ENCODE data around the gene PCCB.

GRCh38 chr3:136351905-136352304 is 101.8 kb downstream of the PCCB start:
- no peak for TF ChIP-seq CTCF (IDR thresholded peaks at IDR 0.05)
- no peak for TF ChIP-seq POLR2A (IDR thresholded peaks at IDR 0.05)
